ENCODE measurements around the gene CAMTA1. TPM values are rescaled to one million over a fixed set of nuclear protein-coding genes. Genes with fewer than 3 reads are reported as not detected.

CAMTA1 gene
- total and polyA plus RNA-seq, 9 of the 15 experiments (the other 6 are each of a cell fraction or from before 2014, with no cell fraction given): 43.9 to 161 (median 65.9) TPM

DNA sequence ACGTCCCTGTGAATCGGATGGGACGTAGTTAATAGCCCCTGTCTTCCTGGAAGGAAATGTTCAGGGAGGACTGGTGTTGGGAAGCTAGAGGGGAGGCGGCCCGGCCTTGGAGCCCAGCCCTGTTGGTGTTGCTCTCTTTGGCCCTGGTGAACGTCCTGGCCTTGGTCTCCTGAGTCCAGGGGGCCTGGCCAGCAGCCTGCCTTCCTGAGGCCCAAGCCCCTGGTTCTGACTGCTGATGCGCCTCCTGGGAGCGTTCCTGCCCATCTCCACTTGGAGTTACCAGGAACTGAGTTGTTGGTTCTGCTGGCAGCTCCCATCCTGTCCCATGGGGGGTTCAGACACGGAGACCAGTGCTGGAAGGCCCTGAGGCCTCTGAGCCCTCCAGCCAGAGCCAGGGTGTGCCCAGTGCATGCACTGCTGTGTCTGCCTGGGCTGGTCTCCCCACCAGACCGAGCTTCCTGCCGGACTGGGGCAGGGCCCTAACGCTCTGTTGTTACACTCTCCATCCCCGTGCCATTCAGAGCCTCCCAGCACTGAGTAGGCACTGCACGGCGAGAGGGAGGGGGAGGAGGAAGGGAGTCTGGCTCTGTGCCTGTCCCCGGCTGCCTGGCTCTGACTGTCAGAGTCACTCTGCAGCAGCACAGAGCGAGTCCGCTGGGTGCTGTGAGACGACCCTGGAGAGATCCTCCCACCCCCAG, 603.4 kb downstream of the CAMTA1 start:
- intact Hi-C loops (cut with micrococcal nuclease) (no loop called here), in situ Hi-C loops (cut with MboI) (no loop called here)
- WGBS (ENCODE audit: insufficient coverage, low coverage, missing lambda C conversion rate): under 1% methylated on average over 19 of the region's 19 CpGs
- POLR2A ChIA-PET: interaction anchor here (0.6 to 1.0 kb wide), 3 partner anchors 11 to 53 kb away, joined by 3 read pairs; no protein-coding TSS in a partner anchor
- ATAC-seq (no peak; the same call in 2 of the 3 replicates), FAIRE-seq (no peak), DNase-seq (ENCODE audit: extremely low read depth in 1 of 4, low spot score in 3 of 4) (no peak)
- Histone ChIP-seq H3K9ac (ENCODE audit: insufficient read depth in 1 of 2, low read depth in 2 of 2, low read length in 2 of 2) (no peak overlapping the region), H3K9me1 (ENCODE audit: control insufficient read depth, insufficient read depth, low read length) (no peaks in the 10 kb centered on the region), H3K27ac (ENCODE audit: extremely low read depth, low read depth, low read length) (no peak overlapping the region), H2AFZ (ENCODE audit: low read depth, low read length) (no peak overlapping the region), H3K36me3 (ENCODE audit: control insufficient read depth, insufficient read depth, low read length) (no peaks in the 10 kb centered on the region), H3K79me2 (ENCODE audit: control insufficient read depth, insufficient read depth, low read length) (no peaks in the 10 kb centered on the region), H3K4me1 (replicated peaks in 1 of 2; ENCODE audit: control insufficient read depth in 2 of 2, insufficient read depth in 2 of 2, low read length in 2 of 2) (no peaks in the 10 kb centered on the region), H3K4me2 (ENCODE audit: insufficient read depth, low read length) (no peak overlapping the region), H3K9me3 (replicated peaks; ENCODE audit: control insufficient read depth, insufficient read depth, low read depth, low read length) (no peaks in the 10 kb centered on the region), H3K4me3 (no peak overlapping the region), H3K27me3 (ENCODE audit: control insufficient read depth in 2 of 2, insufficient read depth in 2 of 2, low read length in 2 of 2) (peaks cover 2 to 48% of the 10 kb centered on the region in 2 experiments; a peak in 3 of 5 replicates), H4K20me1 (replicated peaks; ENCODE audit: control insufficient read depth, insufficient read depth, low read length) (peaks cover 8% of the 10 kb centered on the region; the same call in 1 of the 2 replicates)
- TF ChIP-seq KLF10 (CRISPR knock-in tag; IDR thresholded peaks at IDR 0.05): no peak
- TF ChIP-seq DMBX1 (CRISPR knock-in tag; IDR thresholded peaks at IDR 0.05; ENCODE audit: borderline replicate concordance): no peak
- no TSS peak for BruUV-seq (replicated peaks)
- CTCF ChIA-PET (ENCODE audit: low intra/inter-chr PET ratio): no interaction called here

DNA sequence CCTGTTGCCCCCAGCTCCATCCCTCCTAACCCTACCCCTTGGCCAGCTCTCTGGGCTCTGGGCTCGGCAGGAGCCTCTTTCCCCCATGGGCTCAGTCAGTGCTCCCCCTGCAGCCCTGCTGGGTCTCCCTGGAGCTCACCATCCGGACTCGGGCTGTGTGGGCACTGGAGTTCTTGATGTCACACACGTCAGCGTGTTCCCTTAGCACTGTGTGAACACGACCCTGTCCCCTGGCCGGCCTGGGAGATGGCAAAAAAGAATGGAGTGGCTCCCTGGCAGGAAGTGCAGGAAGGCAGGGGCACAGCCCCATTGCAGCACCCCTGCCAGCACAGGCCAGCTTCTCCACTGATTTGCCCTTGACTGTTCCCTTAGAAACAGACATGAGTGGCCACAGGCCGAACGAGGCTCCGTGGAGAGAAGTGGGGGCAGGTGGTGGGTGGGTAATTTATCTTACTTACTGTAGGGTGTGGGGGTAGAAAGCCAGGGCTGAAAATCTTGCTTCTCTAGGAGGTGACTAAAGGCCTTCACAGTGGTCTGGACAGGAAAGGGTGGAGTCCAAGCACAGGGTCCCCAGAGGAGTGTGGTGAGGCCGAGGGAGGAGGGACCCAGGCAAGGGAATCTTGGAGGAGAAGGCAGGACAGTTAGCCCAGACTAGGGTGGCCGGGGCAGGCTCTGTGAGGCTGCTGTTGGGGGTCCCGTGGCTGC, 604.1 kb downstream of the CAMTA1 start:
- Histone ChIP-seq H3K4me3 (no peak overlapping the region), H3K27me3 (ENCODE audit: control insufficient read depth in 2 of 2, insufficient read depth in 2 of 2, low read length in 2 of 2) (peaks cover 2 to 45% of the 10 kb centered on the region in 2 experiments; a peak in 3 of 5 replicates), H3K9ac (ENCODE audit: insufficient read depth in 1 of 2, low read depth in 2 of 2, low read length in 2 of 2) (0 out of 4 replicates have a peak overlapping the region, but pooled peaks of 1 of the 2 experiments have one; percentile 31), H3K9me3 (replicated peaks; ENCODE audit: control insufficient read depth, insufficient read depth, low read depth, low read length) (no peaks in the 10 kb centered on the region), H3K4me1 (replicated peaks in 1 of 2; ENCODE audit: control insufficient read depth in 2 of 2, insufficient read depth in 2 of 2, low read length in 2 of 2) (no peaks in the 10 kb centered on the region), H3K4me2 (ENCODE audit: insufficient read depth, low read length) (no peak overlapping the region), H2AFZ (ENCODE audit: low read depth, low read length) (no peak overlapping the region), H3K27ac (ENCODE audit: extremely low read depth, low read depth, low read length) (no peak overlapping the region), H4K20me1 (replicated peaks; ENCODE audit: control insufficient read depth, insufficient read depth, low read length) (peaks cover 8% of the 10 kb centered on the region; the same call in 1 of the 2 replicates), H3K9me1 (ENCODE audit: control insufficient read depth, insufficient read depth, low read length) (no peaks in the 10 kb centered on the region), H3K79me2 (ENCODE audit: control insufficient read depth, insufficient read depth, low read length) (no peaks in the 10 kb centered on the region), H3K36me3 (ENCODE audit: control insufficient read depth, insufficient read depth, low read length) (no peaks in the 10 kb centered on the region)
- intact Hi-C loops (cut with micrococcal nuclease): no loop called here
- no peak for FAIRE-seq
- ATAC-seq: no peak; the same call in 2 of the 3 replicates
- in situ Hi-C loops (cut with MboI): no loop called here
- 0% methylated on average over 13 of the region's 13 CpGs for WGBS (ENCODE audit: insufficient coverage, low coverage, missing lambda C conversion rate)
- no peak for DNase-seq (ENCODE audit: extremely low read depth in 1 of 4, low spot score in 3 of 4)
- BruUV-seq (replicated peaks): no TSS peak
- ChIA-PET CTCF (ENCODE audit: low intra/inter-chr PET ratio) (no interaction called here), POLR2A (interaction anchor here (0.9 to 1.0 kb wide), 2 partner anchors 10 to 15 kb away, joined by 3 read pairs; no protein-coding TSS in a partner anchor)
- TF ChIP-seq RUNX1 (IDR thresholded peaks at IDR 0.05; ENCODE audit: low read depth) (no peak), ZNF140 (CRISPR knock-in tag; IDR thresholded peaks at IDR 0.05) (no peak), RB1 (IDR thresholded peaks at IDR 0.05; ENCODE audit: low read depth) (no peak), KDM5B (IDR thresholded peaks at IDR 0.05; ENCODE audit: insufficient replicate concordance, low read depth, low read length) (no peak), ZFP30 (CRISPR knock-in tag; IDR thresholded peaks at IDR 0.05; ENCODE audit: borderline replicate concordance) (no peak), ZBTB9 (CRISPR knock-in tag; IDR thresholded peaks at IDR 0.05) (no peak), TFE3 (CRISPR knock-in tag; IDR thresholded peaks at IDR 0.05) (no peak), RBM15 (IDR thresholded peaks at IDR 0.05; ENCODE audit: insufficient read depth, low read length) (no peak)
